Gastroesophageal sphincter (tissue), 4 donors: ENCODE results near the gene SLC25A42. TPM values are rescaled to one million over a fixed set of nuclear protein-coding genes. Genes with fewer than 3 reads are reported as not detected.
A peak's percentile ranks its signal among the peaks of the same experiment; 100 is the strongest.

Experiments used
- ATAC-seq: fragments of 150-250 bp; one replicate; pipeline ENCODE4 v1.9.1; 2016; ENCODE audit warnings: mild to moderate bottlenecking, moderate library complexity
- H3K27ac ChIP-seq, 4 donors: fragments of 200-600 bp; sonication (generic) in 3 of 4; 1 replicate in 3 of 4; 2 replicates in 1 of 4; pipeline ENCODE4 v1.5.1; 2016 to 2019
- H3K27me3 ChIP-seq: fragments of 200-600 bp; sonication (generic); one replicate; pipeline ENCODE4 v1.5.1; 2019
- H3K36me3 ChIP-seq, 2 donors: fragments of 200-600 bp; sonication (generic); one replicate each; pipeline ENCODE4 v1.5.1; 2019; ENCODE audit warnings: control low read depth in 1 of 2
- H3K4me1 ChIP-seq, 3 donors: fragments of 200-600 bp; sonication (generic); 1 replicate in 2 of 3; 2 replicates in 1 of 3; pipeline ENCODE4 v1.5.1; 2016 to 2019; ENCODE audit warnings: control low read depth in 2 of 3
- H3K4me3 ChIP-seq, 2 donors: fragments of 200-600 bp; sonication (generic); one replicate each; pipeline ENCODE4 v1.5.1; 2019; ENCODE audit warnings: mild to moderate bottlenecking in 1 of 2, moderate library complexity in 1 of 2
- H3K9me3 ChIP-seq, 3 donors: fragments of 200-600 bp; sonication (generic); one replicate each; pipeline ENCODE4 v1.5.1; 2017 to 2019; ENCODE audit warnings: control low read depth in 2 of 3
- EP300 ChIP-seq: sonication (generic); formaldehyde crosslinking; IDR thresholded peaks from one replicate; pipeline ENCODE4 v1.6.1; 2017; ENCODE audit warnings: antibody characterized with exemption, mild to moderate bottlenecking
- POLR2A ChIP-seq, 2 donors: fragments of 450-650 bp; IDR thresholded peaks; one replicate each; pipeline ENCODE4 v1.6.1; 2017; ENCODE audit warnings: antibody characterized with exemption in 2 of 2, mild to moderate bottlenecking in 2 of 2, moderate library complexity in 1 of 2
- POLR2AphosphoS5 ChIP-seq: sonication (generic); formaldehyde crosslinking; IDR thresholded peaks from one replicate; pipeline ENCODE4 v1.6.1; 2017; ENCODE audit warnings: antibody characterized with exemption
- WGBS, 2 donors: methylation state at CpG; one replicate each; pipeline ENCODE4 v1.1.5; 2018; ENCODE audit warnings: low coverage in 1 of 2; 5-methylcytosine and 5-hydroxymethylcytosine counted together
- total RNA-seq, 4 donors: library from RNA; depleted of rRNA; stranded (reverse); fragments of >200 nt; gene quantifications; one replicate each; pipeline ENCODE4 v1.1.0, GENCODE V29; 2016
- TF ChIP-seq, protein P1 (sequence below), 4 experiments: fragments of 200-600 bp in 2 of 4; fragments of 450-650 bp in 2 of 4; sonication (generic) in 1 of 4; IDR thresholded peaks; one replicate each; pipeline ENCODE4 v1.5.1; 2017 to 2019; ENCODE audit warnings: antibody characterized with exemption in 4 of 4, mild to moderate bottlenecking in 2 of 4, moderate library complexity in 2 of 4

Gene SLC25A42
- total RNA-seq, 4 donors from 2014 or later: 8.8 to 16.0 (median 12.9) TPM

DNA sequence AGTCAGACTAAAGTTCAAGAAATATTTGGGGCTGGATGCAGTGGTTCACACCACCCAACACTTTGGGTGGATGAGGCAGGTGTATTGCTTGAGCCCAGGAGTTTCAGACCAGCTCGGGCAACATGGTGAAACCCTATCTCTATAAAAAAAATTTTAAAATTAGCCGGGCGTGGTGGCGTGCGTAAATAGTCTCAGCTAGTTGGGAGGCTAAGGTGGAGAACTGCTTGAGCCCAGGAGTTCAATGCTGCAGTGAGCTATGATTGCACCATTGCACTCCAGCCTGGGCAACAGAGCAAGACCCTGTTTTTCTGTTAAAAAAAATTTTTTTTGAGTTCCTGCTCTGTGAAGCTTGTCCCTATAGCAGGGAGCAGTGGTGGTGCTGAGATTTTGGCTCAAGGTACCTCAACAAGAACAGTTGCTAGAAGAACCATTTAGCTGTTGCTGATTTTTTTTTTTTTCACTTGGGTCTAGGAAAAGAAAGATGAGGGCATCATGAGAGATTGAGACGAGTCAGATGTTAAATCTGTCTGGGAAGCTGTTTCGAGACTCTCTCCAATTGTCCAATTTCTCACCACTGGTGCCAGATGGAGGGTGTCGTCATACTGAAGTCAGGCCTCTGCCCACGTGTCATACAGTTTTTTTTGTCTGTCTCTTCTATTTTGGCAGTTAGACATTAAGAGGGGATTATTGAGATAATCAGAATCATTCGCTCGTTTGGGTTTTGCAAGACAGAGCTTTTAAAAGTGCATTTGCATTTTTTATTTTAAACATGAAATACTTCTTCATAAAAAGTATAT lies 3.7 kb downstream of the SLC25A42 start:
- TF ChIP-seq, protein P1, sequence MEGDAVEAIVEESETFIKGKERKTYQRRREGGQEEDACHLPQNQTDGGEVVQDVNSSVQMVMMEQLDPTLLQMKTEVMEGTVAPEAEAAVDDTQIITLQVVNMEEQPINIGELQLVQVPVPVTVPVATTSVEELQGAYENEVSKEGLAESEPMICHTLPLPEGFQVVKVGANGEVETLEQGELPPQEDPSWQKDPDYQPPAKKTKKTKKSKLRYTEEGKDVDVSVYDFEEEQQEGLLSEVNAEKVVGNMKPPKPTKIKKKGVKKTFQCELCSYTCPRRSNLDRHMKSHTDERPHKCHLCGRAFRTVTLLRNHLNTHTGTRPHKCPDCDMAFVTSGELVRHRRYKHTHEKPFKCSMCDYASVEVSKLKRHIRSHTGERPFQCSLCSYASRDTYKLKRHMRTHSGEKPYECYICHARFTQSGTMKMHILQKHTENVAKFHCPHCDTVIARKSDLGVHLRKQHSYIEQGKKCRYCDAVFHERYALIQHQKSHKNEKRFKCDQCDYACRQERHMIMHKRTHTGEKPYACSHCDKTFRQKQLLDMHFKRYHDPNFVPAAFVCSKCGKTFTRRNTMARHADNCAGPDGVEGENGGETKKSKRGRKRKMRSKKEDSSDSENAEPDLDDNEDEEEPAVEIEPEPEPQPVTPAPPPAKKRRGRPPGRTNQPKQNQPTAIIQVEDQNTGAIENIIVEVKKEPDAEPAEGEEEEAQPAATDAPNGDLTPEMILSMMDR (IDR thresholded peaks at IDR 0.05): no peak
- no peak for TF ChIP-seq POLR2AphosphoS5
- TF ChIP-seq POLR2A (IDR thresholded peaks at IDR 0.05): no peak
- TF ChIP-seq EP300: no peak
- Histone ChIP-seq H3K36me3 (peaks cover 0 to 13% of the 10 kb centered on the region in 2 donors), H3K27me3 (no peaks in the 10 kb centered on the region), H3K27ac (no peak overlapping the region), H3K4me3 (no peak overlapping the region), H3K9me3 (no peaks in the 10 kb centered on the region), H3K4me1 (peaks cover 0 to 63% (median 18%) of the 10 kb centered on the region in 3 donors)
- no peak for ATAC-seq
- WGBS, 2 donors: 76 to 85% methylated on average over 11 of the region's 11 CpGs

DNA sequence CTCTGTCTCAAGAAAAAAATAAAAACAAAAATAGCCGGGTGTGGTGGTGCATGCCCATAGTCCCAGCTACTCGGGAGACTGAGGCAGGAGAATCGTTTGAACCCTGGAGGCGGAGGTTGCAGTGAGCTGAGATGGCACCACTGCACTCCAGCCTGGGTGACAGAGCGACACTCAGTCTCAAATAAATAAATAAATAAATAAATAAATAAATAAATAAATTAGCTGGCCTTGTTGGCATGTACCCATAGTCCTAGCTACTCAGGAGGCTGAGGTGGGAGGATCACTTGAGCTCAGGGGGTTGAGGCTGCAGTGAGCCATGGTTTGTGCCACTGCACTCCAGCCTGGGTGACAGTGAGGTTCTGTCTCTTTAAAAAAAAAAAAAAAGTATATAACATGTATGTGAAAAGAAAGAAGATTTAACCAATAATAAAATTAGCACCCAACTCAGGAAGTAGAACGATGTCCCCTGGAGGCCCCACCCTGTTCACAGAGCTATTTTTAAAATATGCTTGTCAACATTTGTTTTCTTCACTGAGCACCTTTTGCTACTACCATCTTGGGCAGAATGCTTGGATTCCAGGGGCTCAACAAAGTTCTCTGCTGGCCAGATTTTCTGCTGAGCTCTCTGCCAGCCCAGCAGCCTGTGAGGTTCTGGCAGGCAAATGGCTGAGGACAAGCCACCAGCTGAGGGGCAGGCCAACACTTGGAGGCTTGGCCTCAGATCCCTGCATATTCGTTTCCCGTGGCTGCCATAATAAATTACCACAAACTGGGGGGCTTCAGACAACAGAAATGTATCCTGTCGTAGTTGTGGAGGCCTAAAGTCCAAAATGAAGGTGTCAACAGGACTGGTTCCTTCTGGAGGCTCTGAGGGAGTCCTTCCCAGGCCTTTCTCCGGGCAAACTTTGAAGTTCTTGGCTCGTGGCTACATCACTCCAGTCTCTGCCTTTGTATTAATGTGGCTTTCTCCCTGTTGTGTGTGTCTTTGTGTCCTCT lies 5.2 kb downstream of the SLC25A42 start:
- H3K36me3 ChIP-seq: peaks cover 0 to 18% of the 10 kb centered on the region in 2 donors
- TF ChIP-seq POLR2AphosphoS5: no peak
- no peak for TF ChIP-seq EP300
- TF ChIP-seq POLR2A (IDR thresholded peaks at IDR 0.05): no peak
- TF ChIP-seq, protein P1 (IDR thresholded peaks at IDR 0.05): no peak
- H3K27ac ChIP-seq: peak overlapping the region in 3 of 4 donors; percentile 45 to 55 (median 48)
- H3K27me3 ChIP-seq: no peaks in the 10 kb centered on the region
- H3K4me3 ChIP-seq: no peak overlapping the region
- no peaks in the 10 kb centered on the region for H3K9me3 ChIP-seq
- peaks cover 0 to 56% (median 18%) of the 10 kb centered on the region in 3 donors for H3K4me1 ChIP-seq
- ATAC-seq: no peak
- WGBS, 2 donors: 42 to 69% methylated on average over 6 to 7 of the region's 11 CpGs

DNA sequence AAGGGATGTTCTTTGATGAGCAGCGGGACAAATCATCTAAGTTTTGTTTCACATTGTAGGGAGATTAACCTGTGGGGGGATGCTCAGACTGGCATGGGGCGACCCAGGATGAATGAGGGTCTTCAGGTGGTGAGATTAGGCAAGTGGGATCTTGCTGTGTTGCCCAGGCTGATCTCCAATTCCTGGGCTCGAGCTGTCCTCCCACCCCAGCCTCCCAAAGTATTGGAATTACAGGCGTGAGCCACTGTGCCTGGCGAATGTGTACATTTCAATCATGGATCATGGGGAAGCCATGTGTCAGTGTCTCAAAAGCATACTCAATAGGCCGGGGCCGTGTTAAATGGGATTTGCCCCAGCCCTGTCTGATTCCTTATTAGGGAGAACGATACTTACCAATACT lies 8.1 kb downstream of the SLC25A42 start:
- H3K27me3 ChIP-seq: no peaks in the 10 kb centered on the region
- peaks cover 0 to 28% (median 6%) of the 10 kb centered on the region in 3 donors for H3K4me1 ChIP-seq
- 89% methylated on average over 4 of the region's 8 CpGs; no CpG with 5 or more reads in 1 of the 2 donors for WGBS, 2 donors
- no peak for ATAC-seq
- no peaks in the 10 kb centered on the region for H3K9me3 ChIP-seq
- H3K36me3 ChIP-seq: peaks cover 0 to 32% of the 10 kb centered on the region in 2 donors
- no peak overlapping the region for H3K4me3 ChIP-seq
- no peak overlapping the region for H3K27ac ChIP-seq
- no peak for TF ChIP-seq POLR2A (IDR thresholded peaks at IDR 0.05)
- TF ChIP-seq POLR2AphosphoS5: no peak
- no peak for TF ChIP-seq EP300
- TF ChIP-seq, protein P1 (IDR thresholded peaks at IDR 0.05): no peak

DNA sequence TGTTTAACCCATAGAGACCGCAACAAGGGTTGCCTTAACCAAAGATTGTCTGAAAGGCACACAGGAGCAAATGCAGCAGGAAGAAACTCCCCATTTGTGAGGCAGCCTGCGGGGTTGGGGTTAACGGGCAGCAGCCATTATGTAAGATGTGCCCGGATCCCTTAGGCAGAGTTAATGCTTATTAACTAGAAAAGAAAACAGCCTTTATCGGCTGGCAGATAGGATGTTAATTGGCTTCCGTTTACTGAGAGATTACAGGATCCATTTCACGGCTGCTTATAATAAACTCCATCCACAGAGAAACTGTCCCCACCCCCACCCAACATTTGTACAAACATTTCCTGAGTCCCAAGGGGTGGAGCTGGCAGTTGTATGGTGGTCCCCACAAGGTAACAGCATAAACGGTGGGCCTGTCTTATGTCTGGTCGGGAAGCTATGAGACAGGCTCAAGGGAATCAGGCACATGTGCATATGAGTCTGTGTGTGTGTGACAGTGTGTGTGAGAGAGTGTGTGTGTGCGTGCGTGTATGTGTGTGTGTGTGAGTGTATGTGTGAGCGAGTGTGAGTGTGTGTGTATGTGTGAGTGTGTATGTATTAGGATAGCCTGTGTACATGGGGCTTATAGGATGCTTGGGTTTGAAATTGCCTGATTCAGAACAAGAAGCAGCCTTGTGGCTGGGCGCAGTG lies 10.5 kb downstream of the SLC25A42 start:
- no peaks in the 10 kb centered on the region for H3K9me3 ChIP-seq
- no peaks in the 10 kb centered on the region for H3K27me3 ChIP-seq
- TF ChIP-seq, protein P1 (IDR thresholded peaks at IDR 0.05): no peak
- TF ChIP-seq POLR2A (IDR thresholded peaks at IDR 0.05) (no peak), EP300 (no peak), POLR2AphosphoS5 (no peak)
- no peak overlapping the region for H3K4me3 ChIP-seq
- peaks cover 0 to 35% of the 10 kb centered on the region in 2 donors for H3K36me3 ChIP-seq
- WGBS, 2 donors: 65 to 76% methylated on average over 9 to 10 of the region's 13 CpGs
- H3K27ac ChIP-seq: no peak overlapping the region
- no peak for ATAC-seq
- H3K4me1 ChIP-seq: peaks cover 0 to 5% (median 1%) of the 10 kb centered on the region in 3 donors
